Measurements from ENCODE around the gene RPS6KL1.

RPS6KL1 gene

GRCh38 chr14:74881431-74882102 is 41.5 kb downstream of the RPS6KL1 start, which contains the start of gene DLST (continued):
- TF ChIP-seq ZNF423 (tag by site-specific recombination; IDR thresholded peaks at IDR 0.05) (peak; percentile 81; the same call in 1 of the 2 replicates), PRDM2 (tag by site-specific recombination; IDR thresholded peaks at IDR 0.05; ENCODE audit: borderline replicate concordance) (no peak), ZSCAN5A (tag by site-specific recombination; IDR thresholded peaks at IDR 0.05) (no peak), ZNF223 (tag by site-specific recombination; IDR thresholded peaks at IDR 0.05) (0 out of 2 replicates have a peak, but pooled peaks have one; percentile 12), ZNF362 (tag by site-specific recombination; IDR thresholded peaks at IDR 0.05) (no peak), ZNF623 (tag by site-specific recombination; IDR thresholded peaks at IDR 0.05) (peak; percentile 34), SCRT2 (tag by site-specific recombination; IDR thresholded peaks at IDR 0.05) (peak; percentile 60; the same call in 1 of the 2 replicates), ZNF335 (tag by site-specific recombination; conservative IDR thresholded peaks at IDR 0.05) (peak; percentile 98), GLI2 (tag by site-specific recombination; IDR thresholded peaks at IDR 0.05; ENCODE audit: borderline replicate concordance, low read depth) (no peak), REPIN1 (tag by site-specific recombination; IDR thresholded peaks at IDR 0.05; ENCODE audit: low read depth) (no peak), ZNF707 (tag by site-specific recombination; IDR thresholded peaks at IDR 0.05) (no peak), ZNF76 (tag by site-specific recombination; IDR thresholded peaks at IDR 0.05; ENCODE audit: borderline replicate concordance, low read depth) (peak; percentile 58; the same call in 1 of the 2 replicates), ZNF391 (tag by site-specific recombination; IDR thresholded peaks at IDR 0.05; ENCODE audit: borderline replicate concordance, low read depth) (peak; percentile 80; the same call in 1 of the 2 replicates), ZNF280C (tag by site-specific recombination; IDR thresholded peaks at IDR 0.05) (no peak), ZNF350 (tag by site-specific recombination; IDR thresholded peaks at IDR 0.05) (no peak), PRDM10 (tag by site-specific recombination; IDR thresholded peaks at IDR 0.05) (peak; percentile 100), ZNF112 (tag by site-specific recombination; IDR thresholded peaks at IDR 0.05) (no peak), MZF1 (tag by site-specific recombination; IDR thresholded peaks at IDR 0.05; ENCODE audit: borderline replicate concordance) (no peak), ZBTB7A (tag by site-specific recombination; IDR thresholded peaks at IDR 0.05; ENCODE audit: low read depth) (peak; percentile 53; the same call in 1 of the 2 replicates), ZNF561 (tag by site-specific recombination; IDR thresholded peaks at IDR 0.05; ENCODE audit: borderline replicate concordance) (peak; percentile 95; the same call in 1 of the 2 replicates), ZNF530 (tag by site-specific recombination; IDR thresholded peaks at IDR 0.05; ENCODE audit: low read depth) (no peak), ZNF658 (tag by site-specific recombination; IDR thresholded peaks at IDR 0.05) (no peak)
- TF ChIP-seq, protein P1, sequence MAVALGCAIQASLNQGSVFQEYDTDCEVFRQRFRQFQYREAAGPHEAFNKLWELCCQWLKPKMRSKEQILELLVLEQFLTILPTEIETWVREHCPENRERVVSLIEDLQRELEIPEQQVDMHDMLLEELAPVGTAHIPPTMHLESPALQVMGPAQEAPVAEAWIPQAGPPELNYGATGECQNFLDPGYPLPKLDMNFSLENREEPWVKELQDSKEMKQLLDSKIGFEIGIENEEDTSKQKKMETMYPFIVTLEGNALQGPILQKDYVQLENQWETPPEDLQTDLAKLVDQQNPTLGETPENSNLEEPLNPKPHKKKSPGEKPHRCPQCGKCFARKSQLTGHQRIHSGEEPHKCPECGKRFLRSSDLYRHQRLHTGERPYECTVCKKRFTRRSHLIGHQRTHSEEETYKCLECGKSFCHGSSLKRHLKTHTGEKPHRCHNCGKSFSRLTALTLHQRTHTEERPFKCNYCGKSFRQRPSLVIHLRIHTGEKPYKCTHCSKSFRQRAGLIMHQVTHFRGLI (tag by site-specific recombination; IDR thresholded peaks at IDR 0.05), result peak; percentile 35; the same call in 1 of the 2 replicates
